T-helper 1 cell treated with Interleukin-12 subunit alpha and Interleukin-12 subunit beta and Interleukin-4 antibody, amounts not matched to agents 30 ng/mL and 1 ng/mL, for 36 hours (primary cell): Measurements from ENCODE around the gene GALNT10. TPM values are rescaled to one million over a fixed set of nuclear protein-coding genes. Genes with fewer than 3 reads are reported as not detected.

Experiments
- intact Hi-C: fragments of 100-400 bp; cut with micrococcal nuclease; formaldehyde crosslinking; loops from one replicate; pipeline ENCODE4 v1.15.1; 2024
- total RNA-seq: library from RNA; stranded (reverse); gene quantifications from 2 replicates; pipeline ENCODE4 v1.2.3, GENCODE V29; 2022

The GALNT10 gene
- total RNA-seq, 1 donor from 2014 or later = 78.2 TPM

GRCh38 chr5:154397652-154398406 lies 207.3 kb downstream of the GALNT10 start:
- intact Hi-C loops = no loop called here

- intact Hi-C loops = loop anchor here (10.0 kb wide), 1 partner anchor 176 kb away; no protein-coding TSS in a partner anchor
Measured at GRCh38 chr5:154400678-154401077, 210.1 kb downstream of the GALNT10 start.

GRCh38 chr5:154401355-154401754 lies 210.8 kb downstream of the GALNT10 start:
- intact Hi-C loops = loop anchor here (10.0 kb wide), 1 partner anchor 177 kb away; no protein-coding TSS in a partner anchor

- intact Hi-C loops = loop anchor here (10.0 kb wide), 1 partner anchor 177 kb away; no protein-coding TSS in a partner anchor
Measured at GRCh38 chr5:154401931-154402330, 211.4 kb downstream of the GALNT10 start.

GRCh38 chr5:154402611-154403010 lies 212.1 kb downstream of the GALNT10 start:
- intact Hi-C loops = loop anchor here (10.0 kb wide), 1 partner anchor 178 kb away; no protein-coding TSS in a partner anchor

- intact Hi-C loops = loop anchor here (10.0 kb wide), 1 partner anchor 178 kb away; no protein-coding TSS in a partner anchor
Measured at GRCh38 chr5:154403234-154403633, 212.7 kb downstream of the GALNT10 start.

- intact Hi-C loops = loop anchor here (2.0 to 10.0 kb wide), 2 partner anchors 179 to 1871 kb away; no protein-coding TSS in a partner anchor
Measured at GRCh38 chr5:154403776-154404387, 213.3 kb downstream of the GALNT10 start.

GRCh38 chr5:154405078-154405792 lies 214.7 kb downstream of the GALNT10 start:
- intact Hi-C loops = loop anchor here (1.0 to 10.0 kb wide), 9 partner anchors 40 to 1872 kb away; partner anchors contain the start of genes FAM114A2, GALNT10, MFAP3 and SAP30L

GRCh38 chr5:154406231-154406630 lies 215.7 kb downstream of the GALNT10 start:
- intact Hi-C loops = loop anchor here (10.0 kb wide), 1 partner anchor 181 kb away; no protein-coding TSS in a partner anchor

GRCh38 chr5:154406826-154407225 lies 216.3 kb downstream of the GALNT10 start:
- intact Hi-C loops = loop anchor here (10.0 kb wide), 1 partner anchor 182 kb away; no protein-coding TSS in a partner anchor

- intact Hi-C loops = loop anchor here (10.0 kb wide), 1 partner anchor 184 kb away; no protein-coding TSS in a partner anchor
Measured at GRCh38 chr5:154408811-154409210, 218.3 kb downstream of the GALNT10 start.

- intact Hi-C loops = loop anchor here (10.0 kb wide), 1 partner anchor 185 kb away; no protein-coding TSS in a partner anchor
Measured at GRCh38 chr5:154409230-154409840, 218.8 kb downstream of the GALNT10 start.

- intact Hi-C loops = no loop called here
Measured at GRCh38 chr5:154410008-154410407, 219.5 kb downstream of the GALNT10 start.

- intact Hi-C loops = no loop called here
Measured at GRCh38 chr5:154410786-154411185, 220.3 kb downstream of the GALNT10 start.

- intact Hi-C loops = no loop called here
Measured at GRCh38 chr5:154411338-154411737, 220.8 kb downstream of the GALNT10 start.

GRCh38 chr5:154412316-154412715 lies 221.8 kb downstream of the GALNT10 start:
- intact Hi-C loops = no loop called here

GRCh38 chr5:154412925-154413324 lies 222.4 kb downstream of the GALNT10 start:
- intact Hi-C loops = no loop called here

- intact Hi-C loops = no loop called here
Measured at GRCh38 chr5:154415114-154415513, 224.6 kb downstream of the GALNT10 start.

GRCh38 chr5:154418344-154418820 lies 227.8 kb downstream of the GALNT10 start:
- intact Hi-C loops = no loop called here

- intact Hi-C loops = no loop called here
Measured at GRCh38 chr5:154419236-154419635, 228.7 kb downstream of the GALNT10 start.

GRCh38 chr5:154421868-154422267 lies 231.3 kb downstream of the GALNT10 start:
- intact Hi-C loops = no loop called here
